ENCODE results near the gene STOM.

STOM gene

DNA sequence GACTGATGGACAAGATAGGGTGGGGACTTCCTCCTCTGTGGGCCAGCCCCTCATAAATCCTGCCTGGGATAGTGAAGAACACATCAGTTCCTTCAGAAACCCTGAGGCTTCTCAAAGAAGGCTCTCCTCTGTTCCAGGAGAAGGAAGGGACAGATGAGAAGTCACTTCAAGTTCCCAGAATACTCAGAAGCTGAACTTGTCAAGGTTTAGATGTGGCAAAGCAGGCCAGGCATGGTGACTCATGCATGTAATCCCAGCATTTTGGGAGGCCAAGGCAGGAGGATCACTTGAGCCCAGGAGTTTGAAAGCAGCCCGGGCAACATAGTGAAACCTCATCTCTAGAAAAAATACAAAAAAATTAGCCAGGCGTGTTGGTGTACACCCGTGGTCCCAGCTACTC lies 38.5 kb downstream of the STOM start:
- no peak for DNase-seq
- in situ Hi-C loops (cut with HindIII; ENCODE audit: low pct_ligation_motif_present, low sequenced_read_pairs): no loop called here
- Histone ChIP-seq H3K27ac (no peak overlapping the region), H3K36me3 (replicated peaks) (peaks cover 48% of the 10 kb centered on the region), H3K27me3 (replicated peaks) (no peaks in the 10 kb centered on the region), H3K4me3 (ENCODE audit: low read depth, low read length) (no peak overlapping the region)
- TF ChIP-seq, protein P1, sequence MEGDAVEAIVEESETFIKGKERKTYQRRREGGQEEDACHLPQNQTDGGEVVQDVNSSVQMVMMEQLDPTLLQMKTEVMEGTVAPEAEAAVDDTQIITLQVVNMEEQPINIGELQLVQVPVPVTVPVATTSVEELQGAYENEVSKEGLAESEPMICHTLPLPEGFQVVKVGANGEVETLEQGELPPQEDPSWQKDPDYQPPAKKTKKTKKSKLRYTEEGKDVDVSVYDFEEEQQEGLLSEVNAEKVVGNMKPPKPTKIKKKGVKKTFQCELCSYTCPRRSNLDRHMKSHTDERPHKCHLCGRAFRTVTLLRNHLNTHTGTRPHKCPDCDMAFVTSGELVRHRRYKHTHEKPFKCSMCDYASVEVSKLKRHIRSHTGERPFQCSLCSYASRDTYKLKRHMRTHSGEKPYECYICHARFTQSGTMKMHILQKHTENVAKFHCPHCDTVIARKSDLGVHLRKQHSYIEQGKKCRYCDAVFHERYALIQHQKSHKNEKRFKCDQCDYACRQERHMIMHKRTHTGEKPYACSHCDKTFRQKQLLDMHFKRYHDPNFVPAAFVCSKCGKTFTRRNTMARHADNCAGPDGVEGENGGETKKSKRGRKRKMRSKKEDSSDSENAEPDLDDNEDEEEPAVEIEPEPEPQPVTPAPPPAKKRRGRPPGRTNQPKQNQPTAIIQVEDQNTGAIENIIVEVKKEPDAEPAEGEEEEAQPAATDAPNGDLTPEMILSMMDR (IDR thresholded peaks at IDR 0.05; ENCODE audit: low read depth, low read length, missing control alignments): no peak

DNA sequence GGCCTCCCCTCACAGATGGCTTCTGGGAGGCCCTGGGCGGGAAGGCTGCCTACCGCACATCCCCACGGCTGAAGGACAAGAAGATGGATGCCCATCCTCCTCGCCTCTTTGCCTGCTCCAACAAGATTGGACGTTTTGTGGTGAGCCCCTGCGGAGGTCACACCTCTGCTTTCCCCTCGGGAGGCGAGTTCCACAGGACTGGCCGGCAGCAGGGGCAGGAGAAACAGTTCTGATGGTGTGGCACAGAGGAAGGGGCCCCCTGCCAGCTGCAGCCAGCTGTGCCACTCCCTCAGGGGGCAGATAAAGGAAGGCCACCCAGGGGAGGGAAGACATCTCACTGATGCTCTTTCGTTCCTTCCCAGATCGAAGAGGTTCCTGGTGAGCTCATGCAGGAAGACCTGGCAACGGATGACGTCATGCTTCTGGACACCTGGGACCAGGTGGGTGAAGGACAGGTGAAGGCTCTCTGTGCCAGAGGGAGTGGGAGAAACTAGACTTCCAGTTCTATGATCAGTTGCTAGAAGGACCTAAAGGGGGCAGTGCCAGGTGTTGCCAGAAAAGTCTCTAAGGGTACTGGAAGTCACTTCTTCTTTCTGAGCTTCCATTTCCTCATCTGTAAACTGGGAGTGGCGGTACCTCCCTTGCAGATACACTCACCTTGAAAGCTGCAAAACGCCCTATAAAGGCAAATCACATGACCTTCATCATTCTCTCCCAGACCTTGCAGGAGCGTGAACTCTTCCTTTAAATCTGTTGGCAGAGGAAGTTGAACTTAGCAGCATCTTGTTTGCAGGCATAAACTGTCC lies 41.0 kb downstream of the STOM start:
- Histone ChIP-seq H3K4me3 (ENCODE audit: low read depth, low read length) (no peak overlapping the region), H3K27ac (no peak overlapping the region), H3K36me3 (replicated peaks) (peaks cover 73% of the 10 kb centered on the region), H3K27me3 (replicated peaks) (no peaks in the 10 kb centered on the region)
- no peak for DNase-seq
- TF ChIP-seq, protein P1 (IDR thresholded peaks at IDR 0.05; ENCODE audit: low read depth, low read length, missing control alignments): no peak
- in situ Hi-C loops (cut with HindIII; ENCODE audit: low pct_ligation_motif_present, low sequenced_read_pairs): no loop called here

DNA sequence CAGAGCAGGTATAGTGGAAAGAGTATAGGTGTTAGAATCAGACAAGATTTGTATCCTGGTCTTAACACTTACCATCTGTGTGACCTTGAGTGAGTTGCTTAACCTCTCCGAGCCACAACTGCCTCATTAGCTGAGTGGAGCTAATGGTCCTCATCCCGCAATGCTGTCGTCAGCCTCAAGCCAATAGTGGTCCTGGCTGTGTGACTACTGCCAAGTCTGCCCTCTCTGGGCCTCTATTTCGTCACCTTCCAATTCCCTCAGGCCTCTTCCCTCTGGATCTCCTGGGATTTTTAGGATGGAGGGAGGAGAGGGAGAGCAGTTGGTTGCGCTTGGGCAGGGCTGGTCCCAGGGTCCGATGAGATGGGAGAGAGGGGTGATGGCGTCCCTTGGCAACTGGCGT lies 41.6 kb downstream of the STOM start:
- Histone ChIP-seq H3K27ac (no peak overlapping the region), H3K36me3 (replicated peaks) (peaks cover 72% of the 10 kb centered on the region), H3K27me3 (replicated peaks) (no peaks in the 10 kb centered on the region), H3K4me3 (ENCODE audit: low read depth, low read length) (no peak overlapping the region)
- TF ChIP-seq, protein P1 (IDR thresholded peaks at IDR 0.05; ENCODE audit: low read depth, low read length, missing control alignments): no peak
- no peak for DNase-seq
- in situ Hi-C loops (cut with HindIII; ENCODE audit: low pct_ligation_motif_present, low sequenced_read_pairs): no loop called here

DNA sequence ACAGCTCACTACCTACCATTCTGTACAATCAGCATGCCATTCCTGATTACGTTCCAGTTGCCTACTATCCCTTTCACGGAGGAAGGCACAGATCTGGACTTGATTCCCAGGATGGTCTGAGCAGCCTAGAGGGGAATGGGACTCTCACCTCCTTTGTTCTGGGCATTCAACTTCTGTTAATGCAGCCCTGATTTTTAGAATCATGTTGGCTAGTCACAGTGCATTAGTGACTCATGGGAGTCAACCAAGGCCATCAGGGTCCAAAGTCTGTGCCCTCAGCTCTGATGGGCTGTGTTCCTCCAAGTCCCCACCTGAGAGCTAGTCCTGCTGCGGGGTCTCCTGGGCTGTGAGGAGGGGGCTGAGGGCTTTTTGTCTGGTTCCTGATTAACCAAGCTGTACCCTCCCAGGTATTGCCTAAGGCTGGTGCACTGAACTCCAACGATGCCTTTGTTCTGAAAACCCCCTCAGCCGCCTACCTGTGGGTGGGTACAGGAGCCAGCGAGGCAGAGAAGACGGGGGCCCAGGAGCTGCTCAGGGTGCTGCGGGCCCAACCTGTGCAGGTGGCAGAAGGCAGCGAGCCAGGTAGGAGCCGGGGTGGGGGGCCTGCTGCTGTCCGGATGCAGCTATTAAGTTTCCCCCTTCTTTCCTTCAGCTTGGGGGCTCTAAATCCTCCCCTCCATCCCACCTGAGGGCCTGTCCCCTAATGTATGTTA lies 43.0 kb downstream of the STOM start:
- H3K4me3 ChIP-seq (ENCODE audit: low read depth, low read length): no peak overlapping the region
- H3K27ac ChIP-seq: no peak overlapping the region
- in situ Hi-C loops (cut with HindIII; ENCODE audit: low pct_ligation_motif_present, low sequenced_read_pairs): no loop called here
- H3K27me3 ChIP-seq (replicated peaks): no peaks in the 10 kb centered on the region
- peaks cover 73% of the 10 kb centered on the region for H3K36me3 ChIP-seq (replicated peaks)
- no peak for DNase-seq
- TF ChIP-seq, protein P1 (IDR thresholded peaks at IDR 0.05; ENCODE audit: low read depth, low read length, missing control alignments): no peak

DNA sequence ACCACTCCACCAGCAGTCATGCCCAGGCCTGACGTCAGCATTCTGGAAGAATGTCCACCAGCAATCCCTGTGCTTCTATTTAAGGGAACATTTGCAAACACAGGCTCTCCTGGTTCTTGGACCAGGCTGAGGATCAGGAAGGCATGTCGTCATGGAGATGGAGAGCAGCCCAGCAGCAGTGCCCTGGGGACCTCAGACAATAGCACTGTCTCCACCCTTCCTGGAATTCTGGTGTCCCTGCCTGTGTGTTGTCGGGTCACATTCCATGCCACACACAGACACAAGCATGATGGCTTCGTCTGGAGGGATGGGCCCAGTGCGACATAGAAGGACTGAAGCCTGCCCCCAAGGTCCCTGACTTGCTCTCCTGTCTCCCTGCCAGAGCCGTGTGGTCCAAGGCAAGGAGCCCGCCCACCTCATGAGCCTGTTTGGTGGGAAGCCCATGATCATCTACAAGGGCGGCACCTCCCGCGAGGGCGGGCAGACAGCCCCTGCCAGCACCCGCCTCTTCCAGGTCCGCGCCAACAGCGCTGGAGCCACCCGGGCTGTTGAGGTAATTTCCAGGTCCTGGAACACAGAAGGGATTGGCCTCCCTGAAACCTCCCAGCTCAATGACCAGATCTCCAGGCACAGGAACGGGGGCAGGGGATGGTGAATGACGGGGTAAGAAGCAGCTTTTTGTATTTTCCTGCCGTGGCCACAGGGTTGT lies 43.8 kb downstream of the STOM start:
- Histone ChIP-seq H3K36me3 (replicated peaks) (peaks cover 72% of the 10 kb centered on the region), H3K27ac (no peak overlapping the region), H3K4me3 (ENCODE audit: low read depth, low read length) (no peak overlapping the region), H3K27me3 (replicated peaks) (no peaks in the 10 kb centered on the region)
- in situ Hi-C loops (cut with HindIII; ENCODE audit: low pct_ligation_motif_present, low sequenced_read_pairs): no loop called here
- TF ChIP-seq, protein P1 (IDR thresholded peaks at IDR 0.05; ENCODE audit: low read depth, low read length, missing control alignments): no peak
- DNase-seq: peak; percentile 31

Measured in brain microvascular endothelial cell (primary cell).